Measurements from ENCODE around the gene TIMP2. TPM values are rescaled to one million over a fixed set of nuclear protein-coding genes. Genes with fewer than 3 reads are reported as not detected.

TIMP2 gene
- total RNA-seq, 1 experiment from 2014 or later: 62.4 TPM

DNA sequence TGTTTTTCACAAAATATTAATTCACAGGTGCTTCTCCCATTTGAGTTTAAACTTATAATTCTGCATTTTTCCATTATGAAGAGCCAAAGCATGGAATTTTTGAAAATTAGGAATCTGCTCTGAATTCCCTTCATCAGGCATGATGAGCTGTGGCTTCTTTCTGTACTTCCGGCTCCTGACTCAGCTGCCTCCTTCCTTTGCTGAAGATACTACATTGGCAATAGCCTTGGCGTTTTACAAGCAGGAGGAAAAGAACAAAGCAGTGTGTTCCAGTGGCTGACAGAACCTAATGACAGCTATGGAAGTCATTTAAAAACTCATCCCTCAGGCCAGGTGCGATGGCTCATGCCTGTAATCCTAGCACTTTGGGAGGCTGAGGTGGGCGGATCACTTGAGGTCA, 66.1 kb downstream of the TIMP2 start:
- intact Hi-C loops (cut with micrococcal nuclease; ENCODE audit: unreplicated experiment) (no loop called here), in situ Hi-C loops (cut with HindIII; ENCODE audit: low pct_unique_long_range_greater_than_20kb, low sequenced_read_pairs) (no loop called here)
- Histone ChIP-seq H3K4me1 (ENCODE audit: control insufficient read depth, insufficient read depth, low read length) (peaks cover 8% of the 10 kb centered on the region), H3K9me3 (ENCODE audit: control insufficient read depth, insufficient read depth, low read depth, low read length) (no peaks in the 10 kb centered on the region), H3K4me3 (ENCODE audit: low read depth in 2 of 2, low read length in 2 of 2) (no peak overlapping the region), H3K27me3 (ENCODE audit: control insufficient read depth, insufficient read depth, low read length) (no peaks in the 10 kb centered on the region), H3K36me3 (ENCODE audit: control insufficient read depth, insufficient read depth, low read length) (no peaks in the 10 kb centered on the region), H3K27ac (ENCODE audit: low read length) (no peak overlapping the region)
- ChIA-PET POLR2A (interaction anchor here (0.5 kb wide), 1 partner anchor 701 kb away, joined by 3 read pairs; no protein-coding TSS in a partner anchor), CTCF (no interaction called here)
- no TSS peak for BruUV-seq (replicated peaks)
- no peak for DNase-seq (ENCODE audit: low read depth, low spot score)
- no peak for ATAC-seq
- TF ChIP-seq, protein P1, sequence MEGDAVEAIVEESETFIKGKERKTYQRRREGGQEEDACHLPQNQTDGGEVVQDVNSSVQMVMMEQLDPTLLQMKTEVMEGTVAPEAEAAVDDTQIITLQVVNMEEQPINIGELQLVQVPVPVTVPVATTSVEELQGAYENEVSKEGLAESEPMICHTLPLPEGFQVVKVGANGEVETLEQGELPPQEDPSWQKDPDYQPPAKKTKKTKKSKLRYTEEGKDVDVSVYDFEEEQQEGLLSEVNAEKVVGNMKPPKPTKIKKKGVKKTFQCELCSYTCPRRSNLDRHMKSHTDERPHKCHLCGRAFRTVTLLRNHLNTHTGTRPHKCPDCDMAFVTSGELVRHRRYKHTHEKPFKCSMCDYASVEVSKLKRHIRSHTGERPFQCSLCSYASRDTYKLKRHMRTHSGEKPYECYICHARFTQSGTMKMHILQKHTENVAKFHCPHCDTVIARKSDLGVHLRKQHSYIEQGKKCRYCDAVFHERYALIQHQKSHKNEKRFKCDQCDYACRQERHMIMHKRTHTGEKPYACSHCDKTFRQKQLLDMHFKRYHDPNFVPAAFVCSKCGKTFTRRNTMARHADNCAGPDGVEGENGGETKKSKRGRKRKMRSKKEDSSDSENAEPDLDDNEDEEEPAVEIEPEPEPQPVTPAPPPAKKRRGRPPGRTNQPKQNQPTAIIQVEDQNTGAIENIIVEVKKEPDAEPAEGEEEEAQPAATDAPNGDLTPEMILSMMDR (IDR thresholded peaks at IDR 0.05): no peak
- TF ChIP-seq TCF7L2 (IDR thresholded peaks at IDR 0.05; ENCODE audit: low read depth, low read length) (no peak), REST (IDR thresholded peaks at IDR 0.05; ENCODE audit: insufficient read depth in 1 of 2, low read depth in 2 of 2, low read length in 1 of 2) (no peak), POLR2AphosphoS5 (IDR thresholded peaks at IDR 0.05; ENCODE audit: low read depth, low read length) (no peak), SIN3A (IDR thresholded peaks at IDR 0.05; ENCODE audit: borderline replicate concordance, insufficient read depth, low read depth, low read length) (no peak)

DNA sequence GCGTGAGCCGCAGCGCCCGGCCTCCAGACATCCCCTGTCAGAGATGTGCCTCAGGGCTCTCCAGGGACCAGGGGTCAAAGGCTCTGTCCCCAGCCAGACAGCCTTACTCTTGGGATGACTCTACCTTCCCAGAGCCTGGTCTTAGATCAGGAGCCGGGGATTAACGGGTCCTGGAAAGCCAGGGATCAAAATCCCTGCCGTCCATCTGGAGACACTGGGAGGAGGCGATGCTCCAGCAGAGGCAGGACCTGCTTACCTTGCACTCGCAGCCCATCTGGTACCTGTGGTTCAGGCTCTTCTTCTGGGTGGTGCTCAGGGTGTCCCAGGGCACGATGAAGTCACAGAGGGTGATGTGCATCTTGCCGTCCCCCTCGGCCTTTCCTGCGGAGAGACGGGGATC, 67.9 kb downstream of the TIMP2 start:
- Histone ChIP-seq H3K36me3 (ENCODE audit: control insufficient read depth, insufficient read depth, low read length) (no peaks in the 10 kb centered on the region), H3K27me3 (ENCODE audit: control insufficient read depth, insufficient read depth, low read length) (no peaks in the 10 kb centered on the region), H3K9me3 (ENCODE audit: control insufficient read depth, insufficient read depth, low read depth, low read length) (no peaks in the 10 kb centered on the region), H3K27ac (ENCODE audit: low read length) (no peak overlapping the region), H3K4me1 (ENCODE audit: control insufficient read depth, insufficient read depth, low read length) (peaks cover 6% of the 10 kb centered on the region), H3K4me3 (ENCODE audit: low read depth in 2 of 2, low read length in 2 of 2) (no peak overlapping the region)
- CTCF ChIA-PET: no interaction called here
- ATAC-seq: no peak
- no peak for DNase-seq (ENCODE audit: low read depth, low spot score)
- intact Hi-C loops (cut with micrococcal nuclease; ENCODE audit: unreplicated experiment): no loop called here
- no TSS peak for BruUV-seq (replicated peaks)
- in situ Hi-C loops (cut with HindIII; ENCODE audit: low pct_unique_long_range_greater_than_20kb, low sequenced_read_pairs): no loop called here
- TF ChIP-seq POLR2AphosphoS5 (IDR thresholded peaks at IDR 0.05; ENCODE audit: low read depth, low read length): no peak
- POLR2A ChIA-PET: interaction anchor here (0.7 kb wide), 1 partner anchor 856 kb away, joined by 3 read pairs; no protein-coding TSS in a partner anchor

- in situ Hi-C loops (cut with HindIII; ENCODE audit: low pct_unique_long_range_greater_than_20kb, low sequenced_read_pairs): no loop called here
- TF ChIP-seq TCF7L2 (IDR thresholded peaks at IDR 0.05; ENCODE audit: low read depth, low read length) (no peak), REST (IDR thresholded peaks at IDR 0.05; ENCODE audit: insufficient read depth in 1 of 2, low read depth in 2 of 2, low read length in 1 of 2) (no peak), SIN3A (IDR thresholded peaks at IDR 0.05; ENCODE audit: borderline replicate concordance, insufficient read depth, low read depth, low read length) (no peak), POLR2AphosphoS5 (IDR thresholded peaks at IDR 0.05; ENCODE audit: low read depth, low read length) (no peak)
- TF ChIP-seq, protein P1 (IDR thresholded peaks at IDR 0.05): no peak
- no peak overlapping the region for H3K4me3 ChIP-seq (ENCODE audit: low read depth in 2 of 2, low read length in 2 of 2)
- ChIA-PET POLR2A (no interaction called here), CTCF (no interaction called here)
- H3K27ac ChIP-seq (ENCODE audit: low read length): no peak overlapping the region
- no TSS peak for BruUV-seq (replicated peaks)
- no peaks in the 10 kb centered on the region for H3K4me1 ChIP-seq (ENCODE audit: control insufficient read depth, insufficient read depth, low read length)
- H3K9me3 ChIP-seq (ENCODE audit: control insufficient read depth, insufficient read depth, low read depth, low read length): no peaks in the 10 kb centered on the region
- no peaks in the 10 kb centered on the region for H3K36me3 ChIP-seq (ENCODE audit: control insufficient read depth, insufficient read depth, low read length)
- H3K27me3 ChIP-seq (ENCODE audit: control insufficient read depth, insufficient read depth, low read length): no peaks in the 10 kb centered on the region
- ATAC-seq (no peak), DNase-seq (ENCODE audit: low read depth, low spot score) (no peak)
- intact Hi-C loops (cut with micrococcal nuclease; ENCODE audit: unreplicated experiment): no loop called here
Measured at GRCh38 chr17:78855561-78856165, 69.5 kb downstream of the TIMP2 start.
